IPS-15b (cell line): Measurements from ENCODE around the gene REN.
A peak's percentile ranks its signal among the peaks of the same experiment; 100 is the strongest.

Experiments used
- H3K27me3 ChIP-seq: one replicate; pipeline ENCODE4 v1.6.1; 2013; ENCODE audit warnings: low read length; ENCODE audit not compliant: control insufficient read depth, insufficient read depth
- H3K36me3 ChIP-seq: one replicate; pipeline ENCODE4 v1.6.1; 2013; ENCODE audit warnings: low read length; ENCODE audit not compliant: control insufficient read depth, insufficient read depth
- H3K4me1 ChIP-seq: one replicate; pipeline ENCODE4 v1.6.1; 2013; ENCODE audit warnings: mild to moderate bottlenecking, low read length; ENCODE audit not compliant: control insufficient read depth, insufficient read depth
- H3K4me3 ChIP-seq: one replicate; pipeline ENCODE4 v1.5.1; 2013; ENCODE audit warnings: low read depth, low read length
- H3K9ac ChIP-seq: one replicate; pipeline ENCODE4 v1.6.1; 2013; ENCODE audit warnings: low read depth, mild to moderate bottlenecking, low read length
- H3K9me3 ChIP-seq: one replicate; pipeline ENCODE4 v1.6.1; 2013; ENCODE audit warnings: mild to moderate bottlenecking, low read length; ENCODE audit not compliant: control insufficient read depth, insufficient read depth

REN gene

DNA sequence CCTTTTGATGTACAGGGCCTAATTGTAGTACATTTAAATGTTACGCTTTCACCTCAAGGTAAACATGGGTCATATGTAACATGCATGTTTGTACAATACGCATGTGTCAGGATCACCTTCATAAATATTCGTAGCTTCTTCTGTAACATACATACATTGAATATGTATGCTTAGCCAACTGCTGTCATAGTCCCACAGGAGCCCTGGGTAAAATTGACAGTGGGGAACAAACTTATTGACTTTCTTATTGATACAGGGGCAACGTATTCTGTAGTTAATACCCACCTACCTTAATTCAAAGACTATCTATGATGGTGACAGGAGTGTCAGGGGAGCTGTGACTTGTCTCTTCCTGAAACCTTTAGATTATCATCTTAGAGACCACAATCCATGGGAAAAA is 3.7 kb upstream of the REN start:
- H3K9ac ChIP-seq, result no peak overlapping the region
- H3K9me3 ChIP-seq, result peaks cover 21% of the 10 kb centered on the region
- H3K4me3 ChIP-seq, result no peak overlapping the region
- H3K4me1 ChIP-seq, result no peaks in the 10 kb centered on the region
- no peaks in the 10 kb centered on the region for H3K27me3 ChIP-seq
- H3K36me3 ChIP-seq, result no peaks in the 10 kb centered on the region

GRCh38 chr1:204167730-204168129 is 1.6 kb upstream of the REN start:
- Histone ChIP-seq H3K9ac (no peak overlapping the region), H3K4me3 (no peak overlapping the region), H3K4me1 (no peaks in the 10 kb centered on the region), H3K9me3 (peaks cover 21% of the 10 kb centered on the region), H3K36me3 (no peaks in the 10 kb centered on the region), H3K27me3 (no peaks in the 10 kb centered on the region)

DNA sequence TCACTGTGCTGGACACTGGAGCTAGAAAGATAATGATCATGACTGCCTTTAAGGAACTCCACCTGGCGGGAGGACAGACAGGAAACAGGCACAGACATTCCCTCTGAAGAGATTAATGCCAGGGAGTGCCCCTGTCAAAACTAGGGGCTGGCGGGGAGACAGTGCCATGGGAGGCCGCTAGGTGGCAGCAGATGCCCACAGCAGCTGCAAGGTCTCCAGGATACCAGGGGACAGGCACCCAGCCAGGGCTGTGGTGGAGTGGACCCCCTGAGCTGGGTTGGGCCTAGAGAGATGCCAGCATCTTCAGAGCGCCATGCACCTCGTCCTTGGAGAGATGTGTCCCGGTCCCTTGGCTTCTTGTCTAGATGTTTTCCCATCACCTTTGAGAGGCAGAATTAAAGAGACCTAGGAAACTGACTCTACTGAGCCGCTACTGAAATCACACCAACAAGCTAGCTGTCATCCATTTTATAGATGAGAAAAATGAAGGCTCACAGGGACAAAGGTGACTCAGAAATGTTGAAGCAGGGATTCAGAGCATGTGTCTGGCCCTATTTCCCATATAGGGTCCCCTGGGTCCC is 3.6 kb downstream of the REN start:
- no peaks in the 10 kb centered on the region for H3K36me3 ChIP-seq
- no peaks in the 10 kb centered on the region for H3K4me1 ChIP-seq
- H3K27me3 ChIP-seq, result no peaks in the 10 kb centered on the region
- no peak overlapping the region for H3K4me3 ChIP-seq
- H3K9me3 ChIP-seq, result no peaks in the 10 kb centered on the region
- no peak overlapping the region for H3K9ac ChIP-seq

- Histone ChIP-seq H3K4me1 (no peaks in the 10 kb centered on the region), H3K9ac (no peak overlapping the region), H3K27me3 (no peaks in the 10 kb centered on the region), H3K9me3 (no peaks in the 10 kb centered on the region), H3K36me3 (no peaks in the 10 kb centered on the region), H3K4me3 (no peak overlapping the region)
These were observed 4.3 kb downstream of the REN start for GRCh38 chr1:204161609-204162493.

DNA sequence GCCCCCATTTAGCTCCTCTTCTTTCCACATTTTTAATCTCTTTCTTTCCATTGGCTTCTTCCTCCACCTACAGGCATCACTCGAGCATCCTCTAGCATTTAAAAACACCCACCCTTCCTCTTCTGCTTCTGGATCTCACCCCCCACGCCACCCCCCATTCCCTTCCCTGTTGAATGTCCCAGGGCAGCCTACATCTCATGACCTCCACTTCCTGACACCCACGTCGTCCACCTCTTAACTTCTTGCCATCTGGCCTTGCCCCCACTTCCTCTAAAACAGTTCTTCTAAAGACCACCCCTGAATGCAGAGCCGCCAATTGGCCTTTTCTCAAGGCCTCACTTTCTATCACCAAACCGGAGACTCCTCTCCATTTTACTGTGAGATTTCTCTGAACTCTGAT is 8.2 kb downstream of the REN start:
- no peaks in the 10 kb centered on the region for H3K9me3 ChIP-seq
- H3K27me3 ChIP-seq, result peaks cover 11% of the 10 kb centered on the region
- H3K36me3 ChIP-seq, result no peaks in the 10 kb centered on the region
- H3K4me1 ChIP-seq, result no peaks in the 10 kb centered on the region
- no peak overlapping the region for H3K9ac ChIP-seq
- H3K4me3 ChIP-seq, result no peak overlapping the region

GRCh38 chr1:204155881-204156280 is 10.3 kb downstream of the REN start:
- Histone ChIP-seq H3K4me1 (peaks cover 1% of the 10 kb centered on the region), H3K36me3 (no peaks in the 10 kb centered on the region), H3K4me3 (no peak overlapping the region), H3K9me3 (no peaks in the 10 kb centered on the region), H3K9ac (no peak overlapping the region), H3K27me3 (peaks cover 16% of the 10 kb centered on the region)

DNA sequence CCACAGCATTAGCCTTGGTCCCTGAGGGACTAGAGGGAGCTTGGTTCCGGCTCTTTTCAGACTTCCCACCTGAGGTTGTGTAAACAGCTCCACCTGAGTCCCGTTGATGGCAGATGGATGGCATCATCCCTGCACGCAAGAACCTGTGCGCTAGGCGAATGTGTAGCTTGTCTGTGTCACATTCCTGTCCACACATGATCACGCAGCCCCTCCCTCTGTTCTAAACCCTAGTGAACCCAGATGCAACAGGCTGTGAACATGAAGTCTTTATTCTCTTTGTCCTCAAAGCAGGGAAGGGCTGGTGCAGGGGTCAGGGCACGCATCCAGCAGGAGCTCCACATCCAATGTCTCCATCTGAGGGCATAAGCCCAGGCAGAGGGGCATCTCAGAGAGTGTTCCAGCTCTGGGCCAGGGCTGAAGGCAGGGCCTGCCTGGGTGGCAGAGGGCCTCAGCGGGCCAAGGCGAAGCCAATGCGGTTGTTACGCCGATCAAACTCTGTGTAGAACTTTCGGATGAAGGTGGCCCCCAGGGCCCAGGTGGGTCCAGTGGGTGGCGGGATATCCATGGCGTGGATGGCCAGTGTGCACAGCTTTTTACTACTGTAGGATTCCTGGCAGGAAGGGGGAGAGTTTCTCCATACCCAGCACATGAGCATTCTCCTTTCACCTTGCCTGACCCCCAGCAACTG is 11.4 kb downstream of the REN start:
- no peak overlapping the region for H3K4me3 ChIP-seq
- no peaks in the 10 kb centered on the region for H3K36me3 ChIP-seq

GRCh38 chr1:204153667-204154066 is 12.5 kb downstream of the REN start:
- Histone ChIP-seq H3K36me3 (no peaks in the 10 kb centered on the region), H3K9me3 (no peaks in the 10 kb centered on the region), H3K4me3 (no peak overlapping the region), H3K27me3 (peaks cover 25% of the 10 kb centered on the region), H3K4me1 (peaks cover 6% of the 10 kb centered on the region), H3K9ac (no peak overlapping the region)

More for the DNA sequence above, 11.4 kb downstream of the REN start:
- Histone ChIP-seq H3K9me3 (no peaks in the 10 kb centered on the region), H3K27me3 (peaks cover 22% of the 10 kb centered on the region), H3K9ac (no peak overlapping the region), H3K4me1 (peaks cover 6% of the 10 kb centered on the region)

GRCh38 chr1:204152310-204153044 is 13.7 kb downstream of the REN start:
- H3K27me3 ChIP-seq, result peaks cover 25% of the 10 kb centered on the region
- H3K36me3 ChIP-seq, result no peaks in the 10 kb centered on the region
- H3K4me3 ChIP-seq, result peak overlapping the region; percentile 36
- H3K9me3 ChIP-seq, result no peaks in the 10 kb centered on the region
- H3K4me1 ChIP-seq, result peaks cover 18% of the 10 kb centered on the region
- H3K9ac ChIP-seq, result peak overlapping the region; percentile 1

GRCh38 chr1:204151552-204152309 is 14.4 kb downstream of the REN start, which contains the start of gene ETNK2:
ETNK2 (minus strand) TSS chr1:204152044; CDS start chr1:204151852, 192 bp downstream.
- H3K4me1 ChIP-seq, result peaks cover 25% of the 10 kb centered on the region
- no peaks in the 10 kb centered on the region for H3K36me3 ChIP-seq
- H3K9me3 ChIP-seq, result no peaks in the 10 kb centered on the region
- H3K9ac ChIP-seq, result peak within 1 kb of the TSS; percentile 42
- peaks cover 25% of the 10 kb centered on the region for H3K27me3 ChIP-seq
- peak within 1 kb of the TSS; percentile 84 for H3K4me3 ChIP-seq
